Stimulated activated CD4-positive, alpha-beta T cell treated with anti-CD3 and anti-CD28 coated beads, Interleukin-4, amount 100 ng/mL, for 1 hour (primary cell): ENCODE results near the gene CCL4L2.
"Not testable (repeated sequence)": the region's sequence is repeated elsewhere in the genome, so short reads cannot be mapped to it uniquely, and the experiment has no call there.

ENCODE experiments used
- DNase-seq: peaks from one replicate; pipeline ENCODE4 v3.0.0-alpha.2; 2020

Gene CCL4L2

GRCh38 chr17:36195434-36196130 lies 15.3 kb upstream of the CCL4L2 start:
- DNase-seq, result no peak

GRCh38 chr17:36196131-36196486 lies 14.8 kb upstream of the CCL4L2 start:
- DNase-seq, result no peak

GRCh38 chr17:36197387-36197703 lies 13.5 kb upstream of the CCL4L2 start:
- DNase-seq, result no peak

DNA sequence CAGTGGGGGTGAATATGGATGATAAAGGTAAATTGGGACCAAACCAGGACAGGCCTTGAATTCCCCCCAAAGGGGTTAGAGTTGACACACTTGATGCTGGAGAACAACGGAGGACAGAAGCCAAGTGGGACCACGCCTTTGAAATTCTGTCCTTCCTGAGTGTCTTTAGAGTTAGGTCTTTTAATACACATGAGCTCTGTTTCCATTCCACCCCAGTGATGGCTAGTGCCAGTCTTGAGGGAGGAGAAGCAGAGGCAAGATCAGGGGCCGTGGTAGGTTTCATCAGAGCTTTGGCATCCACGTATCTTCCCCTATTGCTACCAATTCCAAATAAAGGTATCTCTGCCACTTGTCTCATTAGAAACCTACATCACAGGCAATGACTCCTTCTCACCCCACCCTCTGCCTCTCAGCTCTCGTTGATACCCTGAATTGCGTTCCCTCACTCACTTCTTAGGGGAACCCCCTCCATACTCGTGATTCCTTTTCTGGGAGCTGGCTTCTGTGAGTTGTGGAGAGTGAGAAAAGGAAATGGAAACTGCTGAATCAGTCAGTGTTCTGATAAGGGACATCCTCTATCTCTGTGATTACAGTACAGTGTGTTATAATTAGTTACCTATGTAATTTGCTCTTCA lies 11.9 kb upstream of the CCL4L2 start:
- no peak for DNase-seq

DNA sequence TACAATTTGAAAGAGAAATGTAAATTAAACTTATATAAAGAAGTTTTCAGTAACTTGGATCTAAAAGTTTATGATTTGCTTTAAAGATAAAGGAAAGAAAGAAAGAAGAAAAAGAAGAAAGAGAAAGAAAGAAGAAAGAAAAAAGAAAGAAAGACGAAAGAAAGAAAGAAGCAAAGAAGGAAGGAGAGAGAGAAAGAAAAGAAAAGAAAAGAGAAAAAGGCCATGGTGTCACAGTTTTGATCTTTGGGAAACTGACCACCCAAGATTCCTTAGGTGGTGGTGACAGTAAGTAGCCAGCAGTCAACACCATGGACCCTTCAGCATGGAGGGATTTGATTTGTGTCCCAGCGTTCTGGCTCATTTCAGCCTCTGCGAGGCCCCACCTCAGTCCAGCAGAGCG lies 9.8 kb upstream of the CCL4L2 start:
- not testable (repeated sequence) for DNase-seq

DNA sequence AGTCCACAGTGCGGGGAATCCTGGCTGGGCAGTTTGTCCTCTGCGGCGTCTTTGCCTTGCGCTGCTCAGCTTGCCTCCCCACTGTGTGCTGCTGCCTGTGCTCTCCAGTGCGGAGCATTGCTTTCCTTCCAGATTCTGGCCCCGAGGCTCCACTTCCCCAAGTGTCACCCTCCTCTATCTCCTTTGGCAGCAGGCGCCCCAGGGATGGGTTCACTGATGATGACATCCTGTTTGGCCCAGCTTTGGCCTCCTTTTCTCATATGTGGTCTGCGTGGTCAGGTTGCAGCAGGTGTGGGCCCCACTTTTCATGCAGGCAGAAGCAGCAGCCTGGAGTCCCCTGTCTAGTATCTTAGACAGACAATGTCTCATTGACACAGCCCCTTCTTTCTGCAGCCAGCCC lies 9.4 kb upstream of the CCL4L2 start:
- not testable (repeated sequence) for DNase-seq

DNA sequence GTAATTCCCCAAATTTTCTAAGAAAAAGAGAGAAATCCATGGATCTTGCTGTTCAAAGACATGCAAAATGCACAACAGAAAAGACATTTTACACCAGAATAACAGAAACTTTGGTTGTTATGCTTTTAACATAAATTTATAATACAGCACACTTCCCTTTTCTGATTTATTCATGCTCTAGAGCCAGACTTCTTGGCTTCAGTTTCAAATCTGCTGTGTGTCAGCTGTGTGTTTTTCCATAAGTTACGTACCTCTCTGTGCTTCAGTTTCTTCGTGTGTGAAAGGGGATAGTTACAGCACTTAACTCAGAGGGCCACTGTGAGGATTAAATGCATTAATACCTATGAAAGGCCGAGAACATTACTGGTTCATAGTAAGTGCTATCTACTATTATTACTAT lies 7.5 kb upstream of the CCL4L2 start:
- no peak for DNase-seq

DNA sequence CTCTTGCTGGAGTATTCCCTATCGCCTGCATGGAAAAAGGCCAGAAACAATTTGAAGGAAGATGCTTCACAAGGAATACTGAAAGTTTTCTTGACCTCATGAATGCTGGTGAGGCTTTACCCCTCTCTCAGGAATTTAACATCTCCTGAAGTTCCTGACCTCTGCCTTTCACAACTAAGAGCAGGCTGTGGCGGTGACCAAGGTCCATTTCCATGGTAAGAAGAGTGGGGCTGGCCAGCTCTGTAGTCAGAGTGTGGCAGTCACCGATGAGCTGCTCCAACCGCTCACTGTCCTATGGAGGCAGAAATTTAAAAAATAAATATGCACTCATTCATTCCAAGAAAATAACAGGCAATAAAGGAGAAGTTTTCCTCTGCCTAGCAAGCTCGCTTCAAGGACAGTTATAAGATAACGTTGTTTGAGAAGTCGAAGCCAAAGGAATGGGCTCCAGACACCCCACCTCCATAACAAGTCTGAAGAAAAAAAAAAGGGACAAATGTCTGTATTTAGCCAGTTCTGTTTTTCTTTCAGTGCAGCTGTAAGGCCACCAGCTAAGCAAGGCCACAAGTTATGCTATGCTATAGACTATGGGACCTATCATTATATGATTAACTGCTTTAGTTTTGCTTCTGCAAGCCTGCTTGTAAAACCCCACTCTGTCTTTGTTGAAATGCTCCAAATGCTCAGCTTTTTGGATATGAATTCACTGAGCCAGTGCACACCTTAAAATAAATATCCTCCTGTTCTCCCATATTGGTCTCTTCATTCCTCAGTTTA lies 6.0 kb upstream of the CCL4L2 start:
- DNase-seq, result no peak

GRCh38 chr17:36205637-36206485 lies 5.0 kb upstream of the CCL4L2 start:
- DNase-seq, result no peak

GRCh38 chr17:36206486-36206821 lies 4.4 kb upstream of the CCL4L2 start:
- DNase-seq, result not testable (repeated sequence)

DNA sequence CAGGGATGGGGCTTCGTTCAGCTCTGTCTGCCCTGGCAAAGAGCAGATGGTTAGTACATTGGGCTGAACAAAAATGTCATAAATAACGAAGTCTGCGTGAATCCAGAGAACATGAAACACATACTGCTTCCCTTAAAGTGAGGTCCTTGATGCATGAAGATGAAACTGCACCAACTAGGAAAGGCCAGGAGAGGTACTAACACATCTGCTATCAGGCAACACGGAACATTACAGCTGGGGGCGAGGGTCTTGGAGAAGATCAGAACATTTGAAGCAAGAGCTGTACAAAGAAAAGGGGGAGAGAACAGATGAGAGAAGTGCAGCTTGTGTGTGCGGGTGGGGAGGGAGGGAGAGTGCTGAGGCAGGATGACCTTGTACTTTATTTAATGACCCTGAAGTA lies 3.5 kb upstream of the CCL4L2 start:
- DNase-seq, result not testable (repeated sequence)

GRCh38 chr17:36209575-36209974 lies 1.3 kb upstream of the CCL4L2 start:
- no peak for DNase-seq

DNA sequence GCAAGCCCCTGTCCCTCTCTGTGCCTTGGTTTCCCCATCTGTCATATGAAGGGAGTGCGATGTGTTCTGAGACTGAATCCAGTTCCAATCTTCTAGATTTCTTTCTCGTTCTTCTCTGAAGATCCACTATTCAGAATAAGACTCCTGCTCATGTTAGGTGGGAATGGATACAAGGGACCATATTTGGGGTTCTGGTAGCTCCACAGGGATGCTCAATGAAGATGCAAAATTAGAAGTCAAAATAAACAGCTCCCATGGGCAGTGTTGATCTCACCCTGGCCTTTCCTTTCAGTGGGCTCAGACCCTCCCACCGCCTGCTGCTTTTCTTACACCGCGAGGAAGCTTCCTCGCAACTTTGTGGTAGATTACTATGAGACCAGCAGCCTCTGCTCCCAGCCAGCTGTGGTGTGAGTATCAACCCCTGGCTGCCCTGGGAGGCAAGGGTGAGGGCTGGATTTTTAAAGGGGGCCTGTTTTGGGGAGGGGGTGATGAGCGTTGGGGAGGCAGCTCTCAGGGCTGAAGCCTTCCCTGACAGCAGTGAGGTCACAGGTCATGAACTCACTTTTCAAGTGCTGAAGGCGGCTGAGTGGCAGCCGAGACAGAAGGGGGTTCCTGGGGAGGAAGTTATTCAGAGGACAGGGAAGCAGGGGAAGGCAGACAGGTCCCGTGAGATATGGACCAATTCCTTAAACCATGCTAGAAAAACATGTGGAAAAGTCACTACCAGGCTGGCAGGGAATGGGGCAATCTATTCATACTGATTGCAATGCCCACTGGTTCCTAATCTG lies 815 bp downstream of the CCL4L2 start:
- DNase-seq, result not testable (repeated sequence)

GRCh38 chr17:36212272-36212605 lies 1.4 kb downstream of the CCL4L2 start:
- DNase-seq, result no peak

GRCh38 chr17:36212966-36213365 lies 2.1 kb downstream of the CCL4L2 start:
- DNase-seq, result no peak

DNA sequence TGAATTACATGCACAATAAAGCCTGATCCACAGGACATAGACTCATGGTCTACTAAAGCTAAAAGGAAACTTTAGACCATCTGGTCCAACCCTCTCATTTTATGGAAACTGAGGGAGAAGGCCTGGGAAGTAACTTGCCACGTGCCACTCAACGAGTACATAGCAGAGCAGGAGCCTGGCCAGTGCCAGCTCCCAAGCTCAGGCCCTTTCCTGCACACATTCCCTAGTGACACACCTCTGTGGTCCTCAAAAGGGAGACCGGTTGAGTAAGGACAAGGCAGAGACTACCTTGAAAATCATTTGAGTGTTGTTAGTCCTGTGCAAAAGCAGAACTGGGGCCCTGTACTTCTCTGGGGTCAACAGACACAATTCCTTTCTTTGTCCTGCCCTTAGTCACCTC lies 2.8 kb downstream of the CCL4L2 start:
- DNase-seq, result no peak

DNA sequence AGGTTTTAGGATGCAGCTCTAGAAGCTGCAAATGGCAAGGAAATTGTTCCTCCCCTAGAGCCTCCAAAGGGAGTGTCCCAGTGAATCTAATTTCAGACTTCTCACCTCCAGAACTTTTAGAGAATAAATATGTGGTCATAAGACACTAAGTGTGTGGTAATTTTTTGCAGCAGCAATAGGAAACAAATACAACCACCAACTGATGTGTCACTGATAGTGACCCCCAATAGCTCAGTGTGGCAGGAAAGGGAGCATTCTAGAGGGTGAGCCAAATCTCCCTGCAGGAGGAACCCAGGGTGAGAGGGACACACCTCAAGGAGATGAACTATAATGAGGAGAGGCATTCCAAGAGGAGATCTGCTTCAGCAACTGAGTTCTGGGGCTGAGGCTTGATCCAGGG lies 4.1 kb downstream of the CCL4L2 start:
- DNase-seq, result no peak

DNA sequence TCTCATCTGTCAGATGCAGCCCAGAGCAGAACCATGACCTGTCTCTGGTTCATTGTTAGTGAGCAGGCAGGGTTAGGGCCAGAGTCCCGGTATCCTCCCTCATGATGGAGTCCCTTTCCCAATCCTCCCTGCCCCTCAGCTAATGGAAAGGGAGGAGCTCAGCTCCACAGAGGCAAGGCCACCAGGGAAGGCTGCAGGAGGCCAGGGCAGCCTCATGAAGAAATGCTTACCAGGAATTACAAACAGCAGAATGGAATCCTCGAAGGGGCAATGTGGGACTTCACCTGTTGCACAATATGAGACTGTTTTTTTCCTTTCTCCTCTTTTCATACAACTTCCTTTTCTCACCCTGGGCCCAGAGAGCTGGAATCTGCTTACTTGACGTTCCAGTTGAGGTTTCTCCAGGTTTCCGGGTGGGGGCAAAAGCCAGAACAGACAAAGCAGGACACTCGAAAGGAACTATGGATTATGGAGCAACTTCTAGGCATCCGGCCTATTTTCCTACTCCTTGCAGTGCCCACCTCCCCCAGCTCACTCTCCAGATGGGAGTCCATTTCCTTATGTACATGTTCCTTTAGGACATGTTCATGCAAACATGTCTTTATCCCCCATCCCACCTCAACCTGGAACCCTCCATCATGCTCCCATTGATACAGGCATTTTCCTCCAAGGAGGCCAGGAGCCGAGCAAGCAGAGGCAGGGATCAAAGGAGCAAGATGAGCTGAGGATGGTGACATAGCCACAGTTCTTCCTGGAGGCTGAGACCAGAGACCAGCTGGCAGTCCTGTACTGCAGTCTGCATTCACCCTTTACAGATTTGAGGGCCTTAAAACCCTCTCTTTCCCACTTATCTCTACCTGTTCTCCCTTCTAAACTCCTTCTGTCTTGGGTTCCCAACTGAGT lies 4.8 kb downstream of the CCL4L2 start:
- DNase-seq, result not testable (repeated sequence)

- DNase-seq, result not testable (repeated sequence)
Measured at GRCh38 chr17:36219556-36219955, 8.7 kb downstream of the CCL4L2 start.

DNA sequence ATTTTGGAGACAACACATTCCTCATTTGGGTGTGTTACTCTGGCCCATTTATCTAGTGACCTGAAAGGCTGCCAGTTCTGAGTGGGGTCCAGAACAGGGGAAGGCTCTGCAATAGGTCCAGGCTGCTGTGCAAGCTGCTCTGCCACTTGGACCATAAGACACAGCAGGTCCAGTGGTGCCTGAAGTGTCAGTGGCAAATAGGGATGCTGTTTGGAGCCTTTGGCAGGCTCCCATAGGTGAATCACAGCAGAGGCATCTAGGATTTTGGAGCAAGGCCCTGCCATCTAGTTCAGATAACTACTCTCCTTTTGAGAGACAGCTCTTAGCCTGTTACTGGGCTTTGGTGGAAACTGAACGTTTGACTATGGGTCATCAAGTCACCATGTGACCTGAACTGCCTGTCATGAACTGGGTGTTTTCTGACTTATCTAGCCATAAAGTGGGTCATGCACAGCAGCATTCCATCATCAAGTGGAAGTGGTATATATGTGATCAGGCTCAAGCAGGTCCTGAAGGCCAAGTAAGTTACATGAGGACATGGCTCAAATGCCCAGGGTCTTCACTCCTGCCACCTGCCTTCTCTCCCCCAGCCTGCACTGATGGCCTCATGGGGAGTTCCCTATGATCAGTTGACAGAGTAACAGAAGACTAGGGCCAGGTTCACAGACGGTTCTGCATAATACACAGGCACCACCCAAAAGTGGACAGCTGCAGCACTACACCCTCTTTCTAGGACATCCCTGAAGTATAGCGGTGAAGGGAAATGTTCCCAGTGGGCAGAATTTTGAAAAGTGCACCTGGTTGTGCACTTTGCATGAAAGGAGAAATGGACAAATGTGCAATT lies 10.1 kb downstream of the CCL4L2 start:
- not testable (repeated sequence) for DNase-seq
